Effector memory CD8-positive, alpha-beta T cell (primary cell): Measurements from ENCODE around the gene SERPINF2.
"Not testable (repeated sequence)": the region's sequence is repeated elsewhere in the genome, so short reads cannot be mapped to it uniquely, and the experiment has no call there.

Source experiments
- ATAC-seq: fragments of 150-1000 bp; cut with Tn5 transposase; replicated peaks from 2 replicates; pipeline ENCODE4 v1.10.0; 2021; ENCODE audit warnings: mild to moderate bottlenecking, moderate library complexity
- DNase-seq, 3 experiments: peaks; one replicate each; pipeline ENCODE4 v3.0.0; 2021
- H3K27ac Mint-ChIP-seq, 2 donors: one replicate each; pipeline ENCODE4 v1.8.0; 2022; ENCODE audit warnings: mild to moderate bottlenecking in 2 of 2, mixed read lengths in 2 of 2, moderate library complexity in 2 of 2
- H3K27me3 Mint-ChIP-seq, 2 donors: one replicate each; pipeline ENCODE4 v1.8.0; 2022; ENCODE audit warnings: mixed read lengths in 2 of 2
- H3K36me3 Mint-ChIP-seq: one replicate; pipeline ENCODE4 v1.8.0; 2022; ENCODE audit warnings: mild to moderate bottlenecking, moderate library complexity, mixed read lengths; ENCODE audit not compliant: insufficient read depth
- H3K4me1 Mint-ChIP-seq, 2 donors: one replicate each; pipeline ENCODE4 v1.8.0; 2022; ENCODE audit warnings: low read depth in 2 of 2, mixed read lengths in 2 of 2
- H3K4me3 Mint-ChIP-seq, 2 donors: one replicate each; pipeline ENCODE4 v1.8.0; 2022; ENCODE audit warnings: mild to moderate bottlenecking in 2 of 2, mixed read lengths in 2 of 2, moderate library complexity in 2 of 2
- H3K9me3 Mint-ChIP-seq, 2 donors: one replicate each; pipeline ENCODE4 v1.8.0; 2022; ENCODE audit warnings: mixed read lengths in 2 of 2

Gene SERPINF2

DNA sequence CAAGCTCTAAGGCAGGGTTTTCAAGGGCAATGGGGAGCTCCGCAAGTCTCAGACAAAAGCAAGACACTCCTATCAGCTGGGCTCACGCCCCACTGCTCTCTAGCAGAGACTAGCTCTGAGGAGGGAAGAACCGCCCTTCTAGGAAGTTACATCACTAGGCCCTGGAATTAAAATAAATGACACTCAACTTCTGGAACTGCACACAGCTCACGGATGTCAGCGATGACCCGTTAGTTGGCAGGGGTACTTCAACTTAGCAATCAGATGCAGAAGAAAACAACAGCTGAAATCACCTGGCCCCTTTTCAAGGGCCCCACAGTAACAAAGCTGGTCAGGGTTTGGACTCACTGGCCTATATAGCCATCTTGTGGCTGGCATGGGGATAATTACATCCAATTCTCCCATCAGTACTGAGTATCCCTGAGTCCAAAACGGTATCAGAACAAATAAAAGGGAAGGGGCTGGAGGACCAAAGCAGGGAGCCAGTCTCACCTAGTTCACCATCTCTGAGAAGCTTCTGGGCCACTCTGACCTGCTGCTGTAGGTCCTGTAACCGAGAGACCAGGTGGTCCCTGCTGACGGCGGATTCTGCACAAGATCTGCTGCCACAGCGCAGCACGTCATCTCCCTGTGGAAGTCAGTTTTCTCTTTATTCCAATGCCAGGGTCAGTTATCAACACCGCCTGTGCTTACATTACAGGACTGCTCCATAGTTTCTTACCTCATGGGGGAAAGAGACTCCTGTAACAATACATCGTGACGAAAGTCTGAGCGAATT lies 41.4 kb downstream of the SERPINF2 start:
- Mint-ChIP-seq H3K4me1 (no peaks in the 10 kb centered on the region), H3K27me3 (no peaks in the 10 kb centered on the region), H3K36me3 (peaks cover 62% of the 10 kb centered on the region), H3K9me3 (no peaks in the 10 kb centered on the region), H3K27ac (no peak overlapping the region), H3K4me3 (no peak overlapping the region)
- ATAC-seq, result peak; percentile 51
- no peak for DNase-seq

DNA sequence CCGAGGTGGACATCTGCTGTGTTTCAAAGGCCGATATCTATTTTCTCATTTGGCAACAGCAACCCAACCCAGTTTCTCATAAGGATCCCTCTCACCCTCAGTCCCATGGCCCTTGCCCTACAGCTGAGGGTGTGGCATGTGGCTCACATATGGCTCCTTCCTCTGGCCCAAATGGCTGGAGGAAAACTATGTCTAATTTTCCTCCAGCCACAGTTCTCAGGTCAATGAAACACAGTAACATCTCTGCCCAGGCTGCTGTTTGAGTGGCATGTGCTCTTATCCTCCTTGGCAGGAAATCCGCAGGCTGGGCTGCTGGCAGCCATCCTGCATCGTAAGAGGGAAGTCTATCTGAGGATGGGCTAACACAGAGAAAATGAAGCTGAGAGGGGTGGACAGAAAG lies 43.3 kb downstream of the SERPINF2 start:
- Mint-ChIP-seq H3K27ac (peak overlapping the region in 1 of 2 donors; percentile 12), H3K36me3 (peaks cover 44% of the 10 kb centered on the region), H3K4me3 (no peak overlapping the region), H3K27me3 (no peaks in the 10 kb centered on the region), H3K4me1 (no peaks in the 10 kb centered on the region), H3K9me3 (no peaks in the 10 kb centered on the region)
- no peak for ATAC-seq
- no peak for DNase-seq

DNA sequence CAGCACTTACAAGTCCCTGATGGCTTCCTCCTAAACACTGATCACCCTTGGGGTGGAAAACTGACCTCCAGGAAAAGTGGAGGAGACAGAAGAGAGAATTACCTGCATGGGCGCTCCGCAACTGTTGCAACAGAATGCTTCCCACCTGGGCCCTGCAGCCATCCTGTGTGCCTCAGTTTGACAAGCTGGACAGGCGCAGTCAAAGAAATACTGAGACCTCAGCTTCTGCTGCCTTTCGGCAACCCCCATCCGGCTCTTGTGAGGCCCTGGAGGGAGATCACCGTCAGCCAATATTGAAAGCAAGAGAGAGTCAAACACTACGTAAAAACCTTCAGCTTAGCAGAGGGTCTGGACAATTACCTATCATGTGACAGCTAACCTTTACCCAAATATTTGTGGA lies 44.0 kb downstream of the SERPINF2 start:
- Mint-ChIP-seq H3K27me3 (no peaks in the 10 kb centered on the region), H3K27ac (no peak overlapping the region), H3K4me1 (no peaks in the 10 kb centered on the region), H3K36me3 (peaks cover 37% of the 10 kb centered on the region), H3K9me3 (no peaks in the 10 kb centered on the region), H3K4me3 (no peak overlapping the region)
- no peak for DNase-seq
- no peak for ATAC-seq

DNA sequence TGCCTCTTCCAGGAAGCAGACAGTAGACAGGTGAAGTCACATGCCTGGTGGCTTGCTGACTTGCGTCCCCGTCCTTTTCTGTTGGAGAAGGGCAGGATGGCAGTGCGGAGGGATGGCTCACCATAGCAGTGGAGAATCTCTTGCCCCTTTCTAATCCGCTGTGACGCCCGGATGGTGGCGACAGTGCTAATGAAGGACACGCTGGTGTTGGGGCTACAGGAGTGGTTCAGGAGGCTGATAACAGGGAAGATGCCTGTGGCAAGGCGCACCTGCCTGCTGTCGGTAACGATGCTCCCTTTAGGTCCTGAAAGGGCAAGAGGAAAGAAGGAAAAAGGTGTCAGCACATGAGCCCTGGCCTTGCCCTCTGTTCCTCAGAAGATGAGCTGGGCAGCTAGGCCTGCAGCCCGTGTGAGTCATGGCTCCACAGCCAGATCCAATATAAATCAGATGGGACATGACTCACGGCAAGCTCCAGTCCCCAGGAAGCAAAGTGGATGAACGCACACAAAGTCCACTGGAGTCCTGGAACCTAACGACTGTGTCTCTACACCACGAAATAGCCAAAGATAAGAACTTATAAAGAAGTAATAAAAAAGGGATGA lies 44.7 kb downstream of the SERPINF2 start:
- no peak overlapping the region for H3K27ac Mint-ChIP-seq
- no peak overlapping the region for H3K4me3 Mint-ChIP-seq

DNA sequence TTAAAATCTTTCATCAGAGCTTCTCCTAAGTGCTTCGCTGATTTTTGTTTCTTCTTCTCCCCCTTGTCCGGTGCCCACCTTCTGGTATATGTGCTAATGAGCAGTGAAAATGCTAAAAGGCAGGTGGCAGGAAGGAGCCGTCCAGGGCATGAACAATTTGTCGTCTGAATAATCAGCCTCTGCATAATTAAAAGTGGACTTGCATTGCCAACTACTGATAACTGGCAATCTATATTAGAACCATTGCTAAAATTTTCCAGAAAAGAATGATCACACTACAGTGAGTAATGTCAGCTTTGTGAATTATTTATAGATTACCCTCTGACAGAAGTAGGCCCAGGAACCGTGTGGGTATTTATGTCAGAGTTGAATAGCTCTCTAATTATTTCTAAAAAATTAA lies 47.3 kb downstream of the SERPINF2 start:
- no peaks in the 10 kb centered on the region for H3K4me1 Mint-ChIP-seq
- H3K36me3 Mint-ChIP-seq, result peaks cover 17% of the 10 kb centered on the region
- DNase-seq (no peak), ATAC-seq (no peak)
- no peak overlapping the region for H3K4me3 Mint-ChIP-seq
- H3K27me3 Mint-ChIP-seq, result no peaks in the 10 kb centered on the region
- H3K9me3 Mint-ChIP-seq, result no peaks in the 10 kb centered on the region
- H3K27ac Mint-ChIP-seq, result no peak overlapping the region

More for the DNA sequence above, 44.7 kb downstream of the SERPINF2 start:
- Mint-ChIP-seq H3K36me3 (peaks cover 32% of the 10 kb centered on the region), H3K4me1 (no peaks in the 10 kb centered on the region), H3K9me3 (no peaks in the 10 kb centered on the region), H3K27me3 (no peaks in the 10 kb centered on the region)
- ATAC-seq, result no peak
- no peak for DNase-seq

DNA sequence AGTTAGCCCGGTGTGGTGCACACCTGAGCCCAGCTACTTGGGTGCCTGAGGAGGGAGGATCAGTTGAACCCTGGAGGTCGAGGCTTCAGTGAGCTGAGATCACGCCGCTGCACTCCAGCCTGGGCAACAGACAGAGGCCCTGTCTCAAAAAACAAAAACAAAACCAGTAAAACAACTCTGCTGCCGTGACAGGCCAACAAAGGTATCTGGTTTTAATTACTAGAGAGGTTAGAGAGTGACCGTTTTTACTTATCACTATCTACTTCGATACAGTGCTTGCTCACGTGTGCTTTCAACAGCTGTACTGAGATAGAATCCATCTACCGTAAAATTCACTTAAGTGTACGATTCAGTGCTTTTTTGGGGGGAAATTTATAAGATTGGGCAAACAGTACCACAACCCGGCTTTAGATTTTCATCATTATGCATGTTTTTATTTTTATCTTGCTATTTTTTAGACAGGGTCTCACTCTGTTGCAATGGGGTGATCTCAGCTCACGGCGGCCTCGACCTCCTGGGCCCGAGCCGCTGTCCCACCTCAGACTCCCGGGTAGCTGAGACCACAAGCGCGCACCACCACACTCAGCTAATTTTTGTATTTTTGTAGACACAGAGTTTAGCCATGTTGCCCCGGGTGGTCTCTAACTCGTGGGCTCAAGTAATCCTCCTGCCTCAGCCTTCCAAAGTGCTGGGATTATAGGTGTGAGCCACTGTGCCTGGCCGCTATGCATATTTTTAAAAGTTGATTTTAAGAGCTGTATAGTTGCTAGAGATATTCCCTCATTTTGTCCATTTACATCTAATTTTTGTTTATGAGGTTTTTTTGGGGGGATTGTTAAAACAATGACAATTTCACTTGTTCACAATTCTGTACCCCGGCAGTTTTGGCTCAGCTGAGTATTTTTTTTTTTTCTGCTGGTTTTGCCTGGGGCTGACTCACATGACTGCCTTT lies 50.1 kb downstream of the SERPINF2 start:
- Mint-ChIP-seq H3K4me3 (no peak overlapping the region), H3K27me3 (no peaks in the 10 kb centered on the region), H3K27ac (no peak overlapping the region)

DNA sequence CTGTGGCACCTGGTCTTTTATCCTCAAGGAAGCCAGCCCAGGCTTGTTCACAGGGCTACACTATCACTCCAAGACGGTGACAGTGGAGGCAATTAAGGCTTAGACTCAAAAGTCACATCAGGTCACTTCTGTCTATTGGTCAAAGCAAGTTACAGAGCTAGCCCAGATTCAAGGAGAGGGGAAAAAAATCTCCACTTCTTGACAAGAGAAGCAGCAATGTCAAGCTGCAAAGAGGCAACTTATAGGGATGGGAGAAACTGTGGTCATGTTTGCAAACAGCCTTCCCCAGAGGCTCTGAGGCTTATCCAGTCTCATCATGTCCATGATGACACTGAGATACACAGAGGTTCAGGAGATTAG lies 50.8 kb downstream of the SERPINF2 start:
- DNase-seq, result no peak
- H3K9me3 Mint-ChIP-seq, result no peaks in the 10 kb centered on the region
- ATAC-seq, result no peak
- peaks cover 0 to 4% of the 10 kb centered on the region in 2 donors for H3K4me1 Mint-ChIP-seq
- H3K4me3 Mint-ChIP-seq, result no peak overlapping the region
- no peak overlapping the region for H3K27ac Mint-ChIP-seq
- no peaks in the 10 kb centered on the region for H3K27me3 Mint-ChIP-seq
- peaks cover 20% of the 10 kb centered on the region for H3K36me3 Mint-ChIP-seq

More for the DNA sequence above, 50.1 kb downstream of the SERPINF2 start:
- Mint-ChIP-seq H3K9me3 (no peaks in the 10 kb centered on the region), H3K36me3 (peaks cover 15% of the 10 kb centered on the region), H3K4me1 (peaks cover 0 to 4% of the 10 kb centered on the region in 2 donors)
- no peak for DNase-seq
- no peak for ATAC-seq

DNA sequence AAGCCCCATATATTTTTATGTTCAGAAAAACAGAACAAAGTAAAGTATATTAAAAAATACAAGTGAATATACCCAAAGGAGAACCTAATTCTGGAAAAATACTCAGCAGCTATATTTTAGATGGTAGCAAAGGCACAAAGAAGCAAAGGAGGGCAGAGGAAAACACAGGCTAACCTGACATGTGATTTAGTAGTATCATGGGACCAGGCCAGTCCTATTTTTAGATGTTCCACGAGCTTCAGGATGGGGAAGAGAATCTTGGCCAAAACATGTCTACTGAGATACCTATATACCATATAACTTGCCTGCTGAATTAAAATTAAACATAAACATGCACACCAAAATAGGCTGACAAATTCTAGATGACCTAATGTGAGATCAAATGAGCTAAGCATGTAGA lies 54.1 kb downstream of the SERPINF2 start:
- Mint-ChIP-seq H3K27me3 (no peaks in the 10 kb centered on the region), H3K4me3 (no peak overlapping the region), H3K27ac (no peak overlapping the region), H3K36me3 (peaks cover 43% of the 10 kb centered on the region), H3K9me3 (no peaks in the 10 kb centered on the region), H3K4me1 (peaks cover 0 to 4% of the 10 kb centered on the region in 2 donors)
- DNase-seq, result no peak
- ATAC-seq, result no peak

DNA sequence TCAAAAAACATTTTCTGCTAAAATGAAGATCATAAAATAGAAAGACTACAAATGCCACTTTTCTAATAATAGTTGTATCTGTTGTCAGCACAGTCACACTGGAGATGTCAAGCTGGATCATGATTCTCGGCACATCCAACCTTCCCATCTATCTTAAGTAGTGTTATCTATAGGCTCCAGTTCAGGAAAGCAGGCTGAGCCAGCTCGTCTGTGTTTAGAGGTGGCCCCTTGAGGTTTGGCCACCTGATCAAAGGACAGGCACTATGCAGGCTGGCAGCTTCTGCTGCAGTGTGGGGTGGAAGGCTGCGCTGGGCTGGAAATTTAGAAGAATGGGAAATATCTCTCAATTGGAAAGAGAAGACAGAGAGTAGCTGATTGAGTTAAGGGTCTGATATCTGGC lies 54.7 kb downstream of the SERPINF2 start:
- no peak for ATAC-seq
- no peak overlapping the region for H3K4me3 Mint-ChIP-seq
- peaks cover 46% of the 10 kb centered on the region for H3K36me3 Mint-ChIP-seq
- no peak for DNase-seq
- no peaks in the 10 kb centered on the region for H3K9me3 Mint-ChIP-seq
- peaks cover 0 to 4% of the 10 kb centered on the region in 2 donors for H3K4me1 Mint-ChIP-seq
- no peaks in the 10 kb centered on the region for H3K27me3 Mint-ChIP-seq
- H3K27ac Mint-ChIP-seq, result peak overlapping the region in 1 of 2 donors; percentile 56

DNA sequence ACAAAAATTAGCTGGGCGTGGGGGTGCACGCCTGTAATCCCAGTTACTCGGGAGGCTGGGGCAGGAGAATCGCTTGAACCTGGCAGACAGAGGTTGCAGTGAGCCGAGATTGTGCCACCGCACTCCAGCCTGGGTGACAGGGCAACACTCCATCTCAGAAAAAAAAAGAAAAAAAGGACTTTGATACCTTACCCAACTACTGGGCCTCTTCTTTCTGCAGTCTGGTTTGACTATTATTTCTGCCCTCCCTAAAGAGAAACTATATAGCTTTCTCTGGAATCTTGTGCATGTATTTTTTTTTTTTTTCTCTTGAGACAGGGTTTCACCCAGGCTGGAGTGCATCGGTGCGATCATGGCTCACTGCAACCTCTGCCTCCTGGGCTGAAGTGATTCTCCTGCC lies 55.2 kb downstream of the SERPINF2 start:
- not testable (repeated sequence) for DNase-seq, H3K27me3 Mint-ChIP-seq
- peaks cover 46% of the 10 kb centered on the region for H3K36me3 Mint-ChIP-seq

DNA sequence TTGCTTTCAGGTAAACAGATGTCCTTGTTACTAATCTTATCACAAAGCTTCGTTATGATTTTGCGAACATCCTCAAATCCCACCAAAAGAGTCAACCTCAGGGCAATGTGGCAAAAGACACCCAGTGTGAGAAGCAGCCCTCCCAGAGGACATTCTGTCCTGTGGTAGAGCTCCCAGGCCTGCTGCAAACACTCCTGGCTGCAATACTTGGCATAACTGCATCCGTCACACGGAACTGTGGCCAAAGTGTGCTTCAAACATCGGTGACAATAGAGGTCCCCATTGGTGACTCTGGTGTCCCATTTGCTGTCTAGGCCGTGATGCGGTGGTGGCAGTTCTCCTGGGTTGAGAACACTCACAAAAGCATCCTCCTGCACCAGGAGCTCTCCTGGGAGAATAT lies 57.6 kb downstream of the SERPINF2 start:
- peaks cover 0 to 4% of the 10 kb centered on the region in 2 donors for H3K4me1 Mint-ChIP-seq
- DNase-seq (no peak), ATAC-seq (no peak)
- no peak overlapping the region for H3K4me3 Mint-ChIP-seq
- no peaks in the 10 kb centered on the region for H3K27me3 Mint-ChIP-seq
- H3K9me3 Mint-ChIP-seq, result no peaks in the 10 kb centered on the region
- no peak overlapping the region for H3K27ac Mint-ChIP-seq
- peaks cover 53% of the 10 kb centered on the region for H3K36me3 Mint-ChIP-seq

More for the DNA sequence above, 55.2 kb downstream of the SERPINF2 start:
- H3K4me3 Mint-ChIP-seq, ATAC-seq, H3K4me1 Mint-ChIP-seq, H3K9me3 Mint-ChIP-seq: not testable (repeated sequence)
- peak overlapping the region in 1 of 2 donors; percentile 56 for H3K27ac Mint-ChIP-seq

DNA sequence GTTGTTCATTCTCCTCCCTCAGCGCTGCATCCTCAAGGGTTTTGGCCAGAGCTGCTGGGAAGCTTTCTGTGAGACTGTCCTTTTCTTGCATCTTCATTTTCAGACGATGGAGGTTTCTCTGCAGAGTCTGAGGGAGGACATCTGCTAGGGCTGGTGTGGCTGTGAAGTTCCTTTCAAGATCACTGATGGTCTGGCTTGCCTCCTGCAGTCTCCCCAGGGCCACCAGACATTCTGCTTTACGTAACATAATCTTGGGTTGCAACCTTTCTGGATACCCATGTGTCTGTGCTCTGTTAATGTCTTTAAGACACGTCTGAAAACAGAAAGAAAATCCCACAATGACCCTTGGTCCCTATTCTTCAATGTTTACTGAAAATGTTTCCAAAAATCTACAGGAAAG lies 58.0 kb downstream of the SERPINF2 start:
- H3K27me3 Mint-ChIP-seq, result no peaks in the 10 kb centered on the region
- no peaks in the 10 kb centered on the region for H3K9me3 Mint-ChIP-seq
- ATAC-seq (no peak), DNase-seq (no peak)
- no peak overlapping the region for H3K27ac Mint-ChIP-seq
- H3K36me3 Mint-ChIP-seq, result peaks cover 57% of the 10 kb centered on the region
- peaks cover 0 to 4% of the 10 kb centered on the region in 2 donors for H3K4me1 Mint-ChIP-seq
- H3K4me3 Mint-ChIP-seq, result no peak overlapping the region

DNA sequence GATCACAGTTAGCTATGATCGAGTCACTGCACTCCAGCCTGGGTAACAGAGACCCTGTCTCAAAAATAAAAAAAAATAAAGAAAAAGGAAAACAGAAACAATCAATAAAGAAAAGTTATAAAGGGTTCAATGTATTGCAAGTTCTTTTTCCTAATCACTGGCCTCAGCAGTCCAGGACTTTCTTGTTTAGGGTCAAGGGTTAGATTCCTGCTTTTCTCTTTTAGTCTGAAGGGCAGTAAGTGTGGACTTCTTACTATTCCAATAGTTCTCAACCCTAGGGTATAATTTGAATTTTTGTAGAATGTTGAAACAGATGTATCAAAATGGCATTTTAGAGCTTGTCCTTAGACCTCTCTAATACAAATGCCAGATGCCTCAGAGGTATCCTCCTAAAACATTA lies 59.8 kb downstream of the SERPINF2 start:
- H3K9me3 Mint-ChIP-seq, result no peaks in the 10 kb centered on the region
- peaks cover 0 to 2% of the 10 kb centered on the region in 2 donors for H3K4me1 Mint-ChIP-seq
- ATAC-seq (no peak), DNase-seq (no peak)
- peaks cover 54% of the 10 kb centered on the region for H3K36me3 Mint-ChIP-seq
- peak overlapping the region in 1 of 2 donors; percentile 51 for H3K27ac Mint-ChIP-seq
- no peak overlapping the region for H3K4me3 Mint-ChIP-seq
- no peaks in the 10 kb centered on the region for H3K27me3 Mint-ChIP-seq
